ENCODE measurements around the gene SACM1L. TPM values are rescaled to one million over a fixed set of nuclear protein-coding genes. Genes with fewer than 3 reads are reported as not detected.

Gene SACM1L
- total and polyA plus RNA-seq, 2 of the 8 experiments (the other 6 are each of a cell fraction or from before 2014, with no cell fraction given), result 20.1 to 61.0 TPM

- Histone ChIP-seq H2BK12ac (ENCODE audit: low read depth, low read length) (no peak overlapping the region), H3K79me2 (ENCODE audit: control insufficient read depth in 1 of 2, insufficient read depth in 2 of 2, low read length in 2 of 2) (peaks cover 0 to 10% of the 10 kb centered on the region in 2 experiments; a peak in 1 of 4 replicates), H2AK5ac (ENCODE audit: low read depth, low read length) (no peak overlapping the region), H3K14ac (ENCODE audit: insufficient read length) (no peak overlapping the region), H4K20me1 (replicated peaks in 1 of 2; ENCODE audit: control insufficient read depth in 1 of 2, insufficient read depth in 2 of 2, low read length in 2 of 2) (peaks cover 0 to 1% of the 10 kb centered on the region in 2 experiments), H2BK15ac (ENCODE audit: low read length) (no peak overlapping the region), H2BK5ac (ENCODE audit: low read depth, low read length) (no peak overlapping the region), H3K4me1 (replicated peaks in 1 of 4; ENCODE audit: control insufficient read depth in 3 of 4, insufficient read depth in 4 of 4, low read length in 3 of 4) (no peaks in the 10 kb centered on the region), H3K4ac (replicated peaks; ENCODE audit: insufficient read length, low read depth, low read length) (no peak overlapping the region), H3K27me3 (replicated peaks in 1 of 4; ENCODE audit: control insufficient read depth in 3 of 4, extremely low read depth in 1 of 4, insufficient read depth in 3 of 4, low read length in 3 of 4) (no peaks in the 10 kb centered on the region), H4K91ac (replicated peaks; ENCODE audit: insufficient read length, low read length) (no peak overlapping the region), H3K18ac (ENCODE audit: extremely low read depth, low read length) (no peak overlapping the region), H3K4me2 (ENCODE audit: insufficient read depth in 1 of 2, low read depth in 2 of 2, low read length in 2 of 2) (no peak overlapping the region), H3K9ac (replicated peaks in 1 of 4; ENCODE audit: extremely low read depth in 1 of 4, low read depth in 3 of 4, low read length in 3 of 4) (no peak overlapping the region), H2BK20ac (ENCODE audit: low read length) (no peak overlapping the region), H2AFZ (ENCODE audit: low read length) (no peak overlapping the region), H2BK120ac (replicated peaks; ENCODE audit: low read depth, low read length) (no peak overlapping the region), H3K4me3 (ENCODE audit: extremely low read depth in 1 of 4, insufficient read depth in 2 of 4, low read depth in 3 of 4, low read length in 4 of 4) (no peak overlapping the region), H4K5ac (ENCODE audit: insufficient read length, low read depth, low read length) (no peak overlapping the region), H3K23ac (ENCODE audit: insufficient read length) (no peak overlapping the region), H3K79me1 (ENCODE audit: low read depth, low read length) (no peaks in the 10 kb centered on the region), H3K27ac (ENCODE audit: low read depth, low read length) (no peak overlapping the region), H4K8ac (ENCODE audit: extremely low read depth, insufficient read depth, low read length) (no peak overlapping the region), H3K23me2 (ENCODE audit: low read depth, low read length) (no peaks in the 10 kb centered on the region), H3K56ac (replicated peaks; ENCODE audit: insufficient read length, low read depth, low read length) (no peak overlapping the region), H3K9me3 (ENCODE audit: insufficient read depth in 2 of 2, low read depth in 1 of 2, low read length in 1 of 2) (no peaks in the 10 kb centered on the region), H3K36me3 (ENCODE audit: control insufficient read depth in 2 of 4, insufficient read depth in 4 of 4, low read length in 3 of 4) (peaks cover 0 to 3% (median 0%) of the 10 kb centered on the region in 4 experiments; a peak in 1 of 8 replicates)
- POLR2A ChIA-PET (ENCODE audit: partially characterized antibody), result no interaction called here
- WGBS, 2 experiments (ENCODE audit: extremely low coverage in 1 of 2, insufficient coverage in 1 of 2, insufficient read length in 1 of 2, insufficient replicate concordance in 2 of 2, low coverage in 1 of 2, low lambda C conversion rate in 2 of 2, missing lambda C conversion rate in 1 of 2), result 65% methylated on average over 4 of the region's 6 CpGs; no CpG with 5 or more reads in 1 of the 2 experiments
- CTCF ChIA-PET (ENCODE audit: partially characterized antibody), result interaction anchor here (0.7 to 6.6 kb wide), 21 partner anchors 9 to 616 kb away, joined by 3 to 75 read pairs (median 7); partner anchors contain the start of gene LIMD1
- no peak for DNase-seq (ENCODE audit: low read depth in 1 of 2, low spot score in 2 of 2)
- no peak for FAIRE-seq
- TF ChIP-seq CEBPB (IDR thresholded peaks at IDR 0.05; ENCODE audit: low read depth, low read length), result no peak
- TF ChIP-seq CREB1 (IDR thresholded peaks at IDR 0.05), result no peak
- peak in 2 of 3 experiments; percentile 11 to 15; a peak in 2 of 4 replicates for TF ChIP-seq CTCF (IDR thresholded peaks at IDR 0.05; ENCODE audit: control extremely low read depth in 1 of 3, insufficient read depth in 1 of 3, low read depth in 1 of 3, low read length in 3 of 3)
- TF ChIP-seq RBBP5 (IDR thresholded peaks at IDR 0.05; ENCODE audit: borderline replicate concordance, low read depth, low read length), result no peak
- 0 out of 4 replicates have a peak, but pooled peaks of 1 of the 2 experiments have one; percentile 5 for TF ChIP-seq RAD21 (IDR thresholded peaks at IDR 0.05 in 1 of 2, conservative IDR thresholded peaks at IDR 0.05 in 1 of 2; ENCODE audit: low read depth in 2 of 2, low read length in 2 of 2)
- TF ChIP-seq SIN3A (conservative IDR thresholded peaks at IDR 0.05 in 1 of 2, IDR thresholded peaks at IDR 0.05 in 1 of 2; ENCODE audit: low read depth in 1 of 2, low read length in 2 of 2), result no peak
Measured at GRCh38 chr3:45654397-45654944, 34.7 kb upstream of the SACM1L start.

Measured in H1 (cell line).